Iris pigment epithelial cell (primary cell): ENCODE data around the gene TLR7.
A peak's percentile ranks its signal among the peaks of the same experiment; 100 is the strongest.

Source experiments
- DNase-seq: peaks from one replicate; pipeline ENCODE4 v3.0.0-alpha.2; 2011; ENCODE audit warnings: low read depth

Gene TLR7

GRCh38 chrX:12891171-12891570 lies 24.3 kb downstream of the TLR7 start:
- DNase-seq: no peak

- DNase-seq: no peak
Measured at GRCh38 chrX:12891915-12892506, 25.1 kb downstream of the TLR7 start.

- no peak for DNase-seq
Measured at GRCh38 chrX:12892716-12893115, 25.8 kb downstream of the TLR7 start.

GRCh38 chrX:12894074-12895030 lies 27.5 kb downstream of the TLR7 start:
- peak; percentile 15 for DNase-seq

GRCh38 chrX:12895866-12896265 lies 29.0 kb downstream of the TLR7 start:
- peak; percentile 4 for DNase-seq

GRCh38 chrX:12896935-12897334 lies 30.1 kb downstream of the TLR7 start:
- no peak for DNase-seq

- no peak for DNase-seq
Measured at GRCh38 chrX:12898073-12898472, 31.2 kb downstream of the TLR7 start.

GRCh38 chrX:12899506-12899905 lies 32.6 kb downstream of the TLR7 start:
- DNase-seq: no peak

- DNase-seq: peak; percentile 53
Measured at GRCh38 chrX:12901486-12901885, 34.6 kb downstream of the TLR7 start.

GRCh38 chrX:12903646-12904045 lies 36.8 kb downstream of the TLR7 start:
- peak; percentile 50 for DNase-seq

GRCh38 chrX:12906046-12906761 lies 39.3 kb downstream of the TLR7 start, which contains the start of gene TLR8:
TSS of gene TLR8 (plus strand) at chrX:12906620. CDS start at chrX:12906707, 87 bp downstream.
- DNase-seq: no peak

GRCh38 chrX:12910423-12911121 lies 43.7 kb downstream of the TLR7 start:
- DNase-seq: no peak

GRCh38 chrX:12911122-12911470 lies 44.2 kb downstream of the TLR7 start:
- DNase-seq: no peak

GRCh38 chrX:12912791-12913482 lies 46.1 kb downstream of the TLR7 start:
- DNase-seq: no peak

GRCh38 chrX:12917753-12918152 lies 50.9 kb downstream of the TLR7 start:
- no peak for DNase-seq

- no peak for DNase-seq
Measured at GRCh38 chrX:12919051-12919450, 52.2 kb downstream of the TLR7 start.

- no peak for DNase-seq
Measured at GRCh38 chrX:12919620-12920019, 52.7 kb downstream of the TLR7 start.

- DNase-seq: no peak
Measured at GRCh38 chrX:12920990-12921389, 54.1 kb downstream of the TLR7 start.

- peak; percentile 39 for DNase-seq
Measured at GRCh38 chrX:12921886-12922598, 55.2 kb downstream of the TLR7 start.

- no peak for DNase-seq
Measured at GRCh38 chrX:12922599-12922919, 55.7 kb downstream of the TLR7 start.

- no peak for DNase-seq
Measured at GRCh38 chrX:12929701-12930100, 62.8 kb downstream of the TLR7 start.
